CD4-positive, alpha-beta T cell (primary cell): Measurements from ENCODE around the gene JHY. TPM values are rescaled to one million over a fixed set of nuclear protein-coding genes. Genes with fewer than 3 reads are reported as not detected.

Experiments used
- ATAC-seq: fragments of 200-7000 bp; cut with Tn5 transposase; one replicate; pipeline ENCODE4 v1.10.0; 2022; ENCODE audit warnings: mild to moderate bottlenecking; ENCODE audit not compliant: poor library complexity
- CTCF ChIA-PET: fragments of 350-600 bp; sonication (Branson Sonifier 250); formaldehyde crosslinking; loops from one replicate; lab custom pipeline; 2021; ENCODE audit warnings: antibody characterized with exemption, inconsistent platforms; lab: Charles Lee
- POLR2A ChIA-PET: fragments of 350-600 bp; sonication (Branson Sonifier 250); formaldehyde crosslinking; loops from one replicate; lab custom pipeline; 2021; ENCODE audit warnings: antibody characterized with exemption, inconsistent platforms; lab: Charles Lee
- DNase-seq, 14 experiments: peaks; one replicate each; pipeline ENCODE4 v3.0.0-alpha.2; 2013 to 2020; ENCODE audit warnings: mixed read lengths in 2 of 14
- H3K27ac ChIP-seq, 2 donors: one replicate each; pipeline versions ENCODE4 v1.5.1 to v1.7.0; 2013; ENCODE audit warnings: low read length in 2 of 2, low read depth in 1 of 2, mild to moderate bottlenecking in 1 of 2
- H3K27me3 ChIP-seq, 2 experiments: 1 replicate in 1 of 2; 2 replicates in 1 of 2; pipeline versions ENCODE4 v1.6.1 to v1.7.0; 2013; ENCODE audit warnings: low read length in 2 of 2, control low read depth in 1 of 2, mild to moderate bottlenecking in 1 of 2, moderate library complexity in 1 of 2; ENCODE audit not compliant: insufficient read depth in 2 of 2, control insufficient read depth in 1 of 2
- H3K36me3 ChIP-seq: one replicate; pipeline ENCODE4 v1.6.1; 2013; ENCODE audit warnings: low read length, control low read depth; ENCODE audit not compliant: insufficient read depth
- H3K4me1 ChIP-seq: one replicate; pipeline ENCODE4 v1.6.1; 2013; ENCODE audit warnings: low read length, control low read depth; ENCODE audit not compliant: insufficient read depth
- H3K4me3 ChIP-seq: one replicate; pipeline ENCODE4 v1.5.1; 2013; ENCODE audit warnings: mild to moderate bottlenecking, low read length, moderate library complexity
- H3K9me3 ChIP-seq, 2 experiments: 1 replicate in 1 of 2; 2 replicates in 1 of 2; pipeline versions ENCODE4 v1.6.1 to v1.7.0; 2013; ENCODE audit warnings: low read length in 2 of 2, mild to moderate bottlenecking in 2 of 2, control low read depth in 1 of 2, moderate library complexity in 1 of 2; ENCODE audit not compliant: control insufficient read depth in 1 of 2, insufficient read depth in 1 of 2
- H3K27ac Mint-ChIP-seq: one replicate; pipeline ENCODE4 v1.8.0; 2020; ENCODE audit warnings: mixed read lengths
- H3K27me3 Mint-ChIP-seq: one replicate; pipeline ENCODE4 v1.8.0; 2021; ENCODE audit warnings: mixed read lengths
- H3K36me3 Mint-ChIP-seq: one replicate; pipeline ENCODE4 v1.8.0; 2021; ENCODE audit warnings: low read depth, mixed read lengths
- H3K4me1 Mint-ChIP-seq: one replicate; pipeline ENCODE4 v1.8.0; 2021; ENCODE audit warnings: low read depth, mixed read lengths
- H3K4me3 Mint-ChIP-seq: one replicate; pipeline ENCODE4 v1.8.0; 2020; ENCODE audit warnings: mild to moderate bottlenecking, mixed read lengths
- H3K9me3 Mint-ChIP-seq: one replicate; pipeline ENCODE4 v1.8.0; 2020; ENCODE audit warnings: mixed read lengths
- intact Hi-C, 2 experiments: fragments of 100-400 bp; cut with DNase I in 1 of 2; cut with micrococcal nuclease in 1 of 2; formaldehyde crosslinking; loops; one replicate each; pipeline versions ENCODE4 v1.15.1 to v1.9.0; 2023 to 2025; cut with DNase I, micrococcal nuclease
- total RNA-seq, 174 experiments: library from RNA in 2 of 174; stranded (reverse) in 2 of 174; gene quantifications; one replicate each; pipeline ENCODE4 v1.2.3 and lab custom pipeline; 2021 to 2026
- TF ChIP-seq, protein P1 (sequence below): fragments of 200-600 bp; IDR thresholded peaks from one replicate; pipeline ENCODE4 v1.8.0; 2022; ENCODE audit warnings: antibody characterized with exemption, mild to moderate bottlenecking

JHY gene
- total RNA-seq, 2 experiments from 2014 or later = 4.6 to 4.7 TPM

- Mint-ChIP-seq H3K4me3 (no peak overlapping the region), H3K27me3 (no peaks in the 10 kb centered on the region), H3K36me3 (peaks cover 15% of the 10 kb centered on the region), H3K4me1 (no peaks in the 10 kb centered on the region), H3K9me3 (no peaks in the 10 kb centered on the region), H3K27ac (no peak overlapping the region)
- intact Hi-C loops = no loop called here
- Histone ChIP-seq H3K4me3 (no peak overlapping the region), H3K9me3 (no peaks in the 10 kb centered on the region), H3K27ac (no peak overlapping the region), H3K4me1 (no peaks in the 10 kb centered on the region), H3K36me3 (peaks cover 3% of the 10 kb centered on the region), H3K27me3 (no peaks in the 10 kb centered on the region)
- CTCF ChIA-PET = no interaction called here
- POLR2A ChIA-PET = no interaction called here
- no peak for ATAC-seq
- TF ChIP-seq, protein P1, sequence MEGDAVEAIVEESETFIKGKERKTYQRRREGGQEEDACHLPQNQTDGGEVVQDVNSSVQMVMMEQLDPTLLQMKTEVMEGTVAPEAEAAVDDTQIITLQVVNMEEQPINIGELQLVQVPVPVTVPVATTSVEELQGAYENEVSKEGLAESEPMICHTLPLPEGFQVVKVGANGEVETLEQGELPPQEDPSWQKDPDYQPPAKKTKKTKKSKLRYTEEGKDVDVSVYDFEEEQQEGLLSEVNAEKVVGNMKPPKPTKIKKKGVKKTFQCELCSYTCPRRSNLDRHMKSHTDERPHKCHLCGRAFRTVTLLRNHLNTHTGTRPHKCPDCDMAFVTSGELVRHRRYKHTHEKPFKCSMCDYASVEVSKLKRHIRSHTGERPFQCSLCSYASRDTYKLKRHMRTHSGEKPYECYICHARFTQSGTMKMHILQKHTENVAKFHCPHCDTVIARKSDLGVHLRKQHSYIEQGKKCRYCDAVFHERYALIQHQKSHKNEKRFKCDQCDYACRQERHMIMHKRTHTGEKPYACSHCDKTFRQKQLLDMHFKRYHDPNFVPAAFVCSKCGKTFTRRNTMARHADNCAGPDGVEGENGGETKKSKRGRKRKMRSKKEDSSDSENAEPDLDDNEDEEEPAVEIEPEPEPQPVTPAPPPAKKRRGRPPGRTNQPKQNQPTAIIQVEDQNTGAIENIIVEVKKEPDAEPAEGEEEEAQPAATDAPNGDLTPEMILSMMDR = no peak
- no peak for DNase-seq
Measured at GRCh38 chr11:122922893-122923292, 40.3 kb downstream of the JHY start.

- H3K9me3 ChIP-seq = no peaks in the 10 kb centered on the region
- Mint-ChIP-seq H3K27ac (no peak overlapping the region), H3K4me1 (no peaks in the 10 kb centered on the region), H3K36me3 (peaks cover 15% of the 10 kb centered on the region), H3K4me3 (no peak overlapping the region), H3K27me3 (no peaks in the 10 kb centered on the region), H3K9me3 (no peaks in the 10 kb centered on the region)
- ATAC-seq (no peak), DNase-seq (no peak)
- no peak overlapping the region for H3K4me3 ChIP-seq
- ChIA-PET CTCF (no interaction called here), POLR2A (no interaction called here)
- no peaks in the 10 kb centered on the region for H3K4me1 ChIP-seq
- peaks cover 3% of the 10 kb centered on the region for H3K36me3 ChIP-seq
- no peak overlapping the region for H3K27ac ChIP-seq
- intact Hi-C loops = no loop called here
- H3K27me3 ChIP-seq = no peaks in the 10 kb centered on the region
- TF ChIP-seq, protein P1 = no peak
Measured at GRCh38 chr11:122923302-122923701, 40.7 kb downstream of the JHY start.

GRCh38 chr11:122931510-122931909, 49.0 kb downstream of the JHY start:
- Histone ChIP-seq H3K27me3 (no peaks in the 10 kb centered on the region), H3K36me3 (no peaks in the 10 kb centered on the region), H3K4me3 (no peak overlapping the region), H3K27ac (no peak overlapping the region), H3K9me3 (no peaks in the 10 kb centered on the region), H3K4me1 (no peaks in the 10 kb centered on the region)
- DNase-seq (no peak), ATAC-seq (no peak)
- CTCF ChIA-PET = no interaction called here
- Mint-ChIP-seq H3K9me3 (no peaks in the 10 kb centered on the region), H3K27ac (no peak overlapping the region), H3K36me3 (peaks cover 14% of the 10 kb centered on the region), H3K4me3 (no peak overlapping the region), H3K4me1 (no peaks in the 10 kb centered on the region), H3K27me3 (no peaks in the 10 kb centered on the region)
- POLR2A ChIA-PET = no interaction called here
- intact Hi-C loops = no loop called here
- TF ChIP-seq, protein P1 = no peak
